GM12801 (cell line): ENCODE data around the gene NEAT1.

ENCODE experiments used
- TF ChIP-seq, protein P1 (sequence below): IDR thresholded peaks from one replicate; pipeline ENCODE4 v1.5.1; 2011; ENCODE audit warnings: control low read depth; ENCODE audit not compliant: insufficient read length; ENCODE audit errors: extremely low read depth

Gene NEAT1

GRCh38 chr11:65398362-65398910, 24.2 kb upstream of the NEAT1 start:
- TF ChIP-seq, protein P1, sequence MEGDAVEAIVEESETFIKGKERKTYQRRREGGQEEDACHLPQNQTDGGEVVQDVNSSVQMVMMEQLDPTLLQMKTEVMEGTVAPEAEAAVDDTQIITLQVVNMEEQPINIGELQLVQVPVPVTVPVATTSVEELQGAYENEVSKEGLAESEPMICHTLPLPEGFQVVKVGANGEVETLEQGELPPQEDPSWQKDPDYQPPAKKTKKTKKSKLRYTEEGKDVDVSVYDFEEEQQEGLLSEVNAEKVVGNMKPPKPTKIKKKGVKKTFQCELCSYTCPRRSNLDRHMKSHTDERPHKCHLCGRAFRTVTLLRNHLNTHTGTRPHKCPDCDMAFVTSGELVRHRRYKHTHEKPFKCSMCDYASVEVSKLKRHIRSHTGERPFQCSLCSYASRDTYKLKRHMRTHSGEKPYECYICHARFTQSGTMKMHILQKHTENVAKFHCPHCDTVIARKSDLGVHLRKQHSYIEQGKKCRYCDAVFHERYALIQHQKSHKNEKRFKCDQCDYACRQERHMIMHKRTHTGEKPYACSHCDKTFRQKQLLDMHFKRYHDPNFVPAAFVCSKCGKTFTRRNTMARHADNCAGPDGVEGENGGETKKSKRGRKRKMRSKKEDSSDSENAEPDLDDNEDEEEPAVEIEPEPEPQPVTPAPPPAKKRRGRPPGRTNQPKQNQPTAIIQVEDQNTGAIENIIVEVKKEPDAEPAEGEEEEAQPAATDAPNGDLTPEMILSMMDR, result no peak

GRCh38 chr11:65399249-65399648, 23.3 kb upstream of the NEAT1 start:
- TF ChIP-seq, protein P1, result no peak

DNA sequence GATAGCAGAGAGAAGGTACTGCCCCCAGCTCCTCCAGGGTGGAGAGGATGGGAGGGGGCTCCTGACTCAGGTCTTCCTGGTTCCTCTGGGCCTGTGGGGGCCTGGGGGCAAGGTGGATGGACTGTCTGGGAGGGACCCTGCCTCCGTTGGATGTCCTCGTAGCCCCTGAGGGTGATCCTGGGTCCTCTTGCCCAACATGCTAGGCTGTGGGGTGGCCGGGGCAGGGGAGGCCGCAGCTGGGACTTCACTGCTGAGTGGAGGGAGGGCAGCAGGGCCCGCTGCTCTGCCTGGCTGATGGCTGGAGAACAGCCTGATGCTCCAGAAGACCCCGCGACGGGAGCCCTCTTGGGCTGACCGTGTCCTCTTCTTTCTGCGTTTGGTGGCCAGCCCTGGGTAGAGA, 22.8 kb upstream of the NEAT1 start:
- TF ChIP-seq, protein P1, result no peak

DNA sequence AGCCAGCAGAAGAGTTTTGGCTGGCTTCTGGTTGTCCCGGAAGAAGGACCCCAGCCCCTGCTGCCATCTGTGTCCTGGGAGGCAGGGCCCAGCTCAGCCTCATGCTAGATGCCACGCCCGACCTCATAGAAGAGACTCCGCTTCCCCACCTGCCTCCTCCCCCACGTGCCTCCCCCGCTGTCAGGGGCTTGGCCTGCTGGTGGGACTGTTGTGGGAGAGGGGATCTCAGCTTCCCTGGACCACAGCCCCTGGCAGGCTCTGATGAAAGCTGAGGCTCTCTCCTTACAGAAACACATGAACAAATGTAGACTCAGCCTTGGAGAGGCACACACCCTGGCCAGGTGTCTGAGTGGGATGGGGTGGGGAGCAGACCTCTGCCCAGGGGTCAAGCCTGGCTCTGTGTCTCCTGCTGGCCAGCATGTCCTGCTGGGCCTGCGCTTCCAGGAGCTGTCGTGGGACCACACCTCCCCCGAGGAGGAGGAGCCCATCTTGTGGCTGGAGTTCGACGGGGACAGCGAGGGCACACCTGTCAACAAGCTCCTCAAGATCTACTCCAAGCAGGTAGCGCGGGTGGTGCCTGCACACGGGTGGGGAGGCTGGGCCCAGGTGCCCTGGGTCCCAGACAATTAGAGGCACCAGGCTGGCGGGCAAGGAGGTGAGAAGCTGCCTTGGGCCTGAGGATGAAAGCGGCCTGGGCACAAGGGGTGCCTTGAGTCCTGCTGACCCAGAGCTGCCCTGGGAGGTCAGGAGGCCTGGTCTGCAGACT, 22.1 kb upstream of the NEAT1 start:
- TF ChIP-seq, protein P1, result no peak

GRCh38 chr11:65401073-65401802, 21.4 kb upstream of the NEAT1 start:
- TF ChIP-seq, protein P1, result no peak

DNA sequence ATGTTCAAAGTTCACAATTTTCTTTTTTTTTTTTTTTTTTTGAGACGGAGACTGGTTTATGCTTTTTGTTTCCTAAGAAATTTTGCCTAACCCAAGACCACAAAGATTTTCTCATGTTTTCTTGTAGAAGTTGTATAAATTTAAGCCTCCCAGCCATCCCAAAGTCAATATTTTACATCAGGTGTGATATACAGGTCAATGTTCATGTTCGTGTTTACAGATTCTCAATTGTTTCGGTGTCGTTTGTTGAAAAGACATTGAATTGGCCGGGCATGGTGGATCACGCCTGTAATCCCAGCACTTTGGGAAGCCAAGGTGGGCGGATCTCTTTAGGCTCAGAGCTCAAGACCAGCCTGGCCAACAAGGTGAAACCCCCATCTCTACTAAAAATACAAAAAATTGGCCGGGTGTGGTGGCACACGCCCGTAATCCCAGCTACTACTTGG, 20.8 kb upstream of the NEAT1 start:
- TF ChIP-seq, protein P1, result no peak

GRCh38 chr11:65402790-65403189, 19.8 kb upstream of the NEAT1 start:
- TF ChIP-seq, protein P1, result no peak
